Endothelial cell of umbilical vein (primary cell): ENCODE results near the gene XDH.

ENCODE experiments used
- CTCF ChIP-seq, 2 donors: IDR thresholded peaks; 1 replicate in 1 of 2; 2 replicates in 1 of 2; pipeline ENCODE4 v1.5.1; 2011; ENCODE audit warnings: low read length in 2 of 2, mild to moderate bottlenecking in 2 of 2, moderate library complexity in 2 of 2, control low read depth in 1 of 2, inconsistent platforms in 1 of 2, low read depth in 1 of 2; ENCODE audit not compliant: insufficient read depth in 1 of 2; ENCODE audit errors: extremely low read depth in 1 of 2
- GATA2 ChIP-seq: IDR thresholded peaks from 2 replicates; pipeline ENCODE4 v1.7.0; 2011; ENCODE audit warnings: low read depth, mild to moderate bottlenecking, moderate library complexity, mixed read lengths, low read length; ENCODE audit not compliant: insufficient read length, insufficient read depth
- MAX ChIP-seq: IDR thresholded peaks from 2 replicates; pipeline ENCODE4 v1.6.1; 2011; ENCODE audit not compliant: insufficient read depth, insufficient read length
- POLR2A ChIP-seq: IDR thresholded peaks from 2 replicates; pipeline ENCODE4 v1.6.1; 2012; ENCODE audit warnings: low read depth, mild to moderate bottlenecking, control low read depth, low read length
- POLR2AphosphoS5 ChIP-seq: IDR thresholded peaks from 2 replicates; pipeline ENCODE4 v1.6.1; 2012; ENCODE audit warnings: low read depth, mild to moderate bottlenecking, control low read depth, low read length, moderate library complexity; ENCODE audit not compliant: insufficient read depth

GRCh38 chr2:31378389-31378788 lies 36.2 kb downstream of the XDH start:
- TF ChIP-seq CTCF (IDR thresholded peaks at IDR 0.05; ENCODE audit: extremely low read depth in 1 of 2, insufficient read depth in 1 of 2, low read depth in 1 of 2, low read length in 2 of 2): no peak
- no peak for TF ChIP-seq POLR2A
- TF ChIP-seq POLR2AphosphoS5: no peak
- TF ChIP-seq GATA2: no peak
- TF ChIP-seq MAX: no peak
